BJ (cell line): ENCODE data around the gene ALCAM. TPM values are rescaled to one million over a fixed set of nuclear protein-coding genes. Genes with fewer than 3 reads are reported as not detected.

Source experiments
- CTCF ChIA-PET: fragments of 350-600 bp; formaldehyde crosslinking; extraction: SDS; loops from one replicate; lab custom pipeline; 2021; ENCODE audit warnings: antibody characterized with exemption, inconsistent platforms; lab: Yijun Ruan, JAX
- POLR2A ChIA-PET: fragments of 300-600 bp; sonication (Branson Sonifier 250); formaldehyde crosslinking; extraction: SDS; loops from one replicate; lab custom pipeline; 2021; ENCODE audit warnings: antibody characterized with exemption; lab: Charles Lee
- DNase-seq: peaks from one replicate; pipeline ENCODE4 v3.0.0-alpha.2; 2011; ENCODE audit warnings: low read depth
- H3K27me3 ChIP-seq: 2 replicates; pipeline ENCODE4 v1.6.0; 2011; ENCODE audit warnings: low read length; ENCODE audit not compliant: control insufficient read depth, insufficient read depth
- H3K36me3 ChIP-seq: 2 replicates; pipeline ENCODE4 v1.5.1; 2011; ENCODE audit warnings: low read length; ENCODE audit not compliant: control insufficient read depth, insufficient read depth
- H3K4me3 ChIP-seq: 2 replicates; pipeline ENCODE4 v1.5.1; 2011; ENCODE audit warnings: low read depth, mild to moderate bottlenecking, control low read depth, low read length
- CTCF ChIP-seq: IDR thresholded peaks from 2 replicates; pipeline ENCODE4 v1.5.1; 2011; ENCODE audit warnings: low read depth, mild to moderate bottlenecking, control low read depth, inconsistent platforms, low read length, moderate library complexity; ENCODE audit not compliant: insufficient read depth
- polyA plus RNA-seq: library from polyadenylated mRNA; depleted of rRNA; stranded (reverse); fragments of >200 nt; gene quantifications from 2 replicates; pipeline ENCODE4 v1.2.3, GENCODE V29; 2011

Gene ALCAM
- polyA plus RNA-seq, 1 experiment, result 89.5 TPM

- no peaks in the 10 kb centered on the region for H3K27me3 ChIP-seq
- no peaks in the 10 kb centered on the region for H3K36me3 ChIP-seq
- ChIA-PET POLR2A (no interaction called here), CTCF (interaction anchor here (1.6 kb wide), 1 partner anchor 10 kb away, joined by 4 read pairs; no protein-coding TSS in a partner anchor)
- no peak for TF ChIP-seq CTCF
- no peak for DNase-seq
- H3K4me3 ChIP-seq, result no peak overlapping the region
Measured at GRCh38 chr3:105394177-105394576, 27.5 kb downstream of the ALCAM start.

- H3K27me3 ChIP-seq, result no peaks in the 10 kb centered on the region
- ChIA-PET POLR2A (interaction anchor here (0.6 kb wide), 1 partner anchor 186 kb away, joined by 3 read pairs; no protein-coding TSS in a partner anchor), CTCF (interaction anchor here (0.9 kb wide), 1 partner anchor 13 kb away, joined by 3 read pairs; no protein-coding TSS in a partner anchor)
- H3K36me3 ChIP-seq, result no peaks in the 10 kb centered on the region
- no peak for DNase-seq
- no peak for TF ChIP-seq CTCF
- no peak overlapping the region for H3K4me3 ChIP-seq
Measured at GRCh38 chr3:105397974-105398373, 31.3 kb downstream of the ALCAM start.

GRCh38 chr3:105398437-105398836 is 31.7 kb downstream of the ALCAM start:
- no peak for DNase-seq
- Histone ChIP-seq H3K36me3 (peaks cover 2% of the 10 kb centered on the region), H3K27me3 (no peaks in the 10 kb centered on the region), H3K4me3 (no peak overlapping the region)
- no peak for TF ChIP-seq CTCF
- ChIA-PET CTCF (interaction anchor here (0.9 kb wide), 1 partner anchor 13 kb away, joined by 3 read pairs; no protein-coding TSS in a partner anchor), POLR2A (no interaction called here)

- DNase-seq, result no peak
- H3K27me3 ChIP-seq, result no peaks in the 10 kb centered on the region
- ChIA-PET POLR2A (no interaction called here), CTCF (no interaction called here)
- peaks cover 2% of the 10 kb centered on the region for H3K36me3 ChIP-seq
- H3K4me3 ChIP-seq, result no peak overlapping the region
- TF ChIP-seq CTCF, result no peak
Measured at GRCh38 chr3:105399062-105399461, 32.4 kb downstream of the ALCAM start.

GRCh38 chr3:105399611-105400010 is 32.9 kb downstream of the ALCAM start:
- H3K4me3 ChIP-seq, result no peak overlapping the region
- H3K36me3 ChIP-seq, result peaks cover 2% of the 10 kb centered on the region
- no peak for TF ChIP-seq CTCF
- H3K27me3 ChIP-seq, result no peaks in the 10 kb centered on the region
- POLR2A ChIA-PET, result no interaction called here
- no peak for DNase-seq
- CTCF ChIA-PET, result no interaction called here
